Gastrocnemius medialis (tissue), 4 donors: ENCODE data around the gene SHH. TPM values are rescaled to one million over a fixed set of nuclear protein-coding genes. Genes with fewer than 3 reads are reported as not detected.

ENCODE experiments used
- ATAC-seq, 2 donors: fragments of 150-250 bp; one replicate each; pipeline ENCODE4 v1.9.1; 2016
- DNase-seq, 2 donors: peaks; one replicate each; pipeline ENCODE4 v3.0.0-alpha.2; 2019
- H3K27ac ChIP-seq, 4 donors: fragments of 200-600 bp; sonication (generic); 1 replicate in 1 of 4; 2 replicates in 3 of 4; pipeline ENCODE4 v1.5.1; 2016 to 2018; ENCODE audit warnings: mild to moderate bottlenecking in 2 of 4, moderate library complexity in 1 of 4
- H3K27me3 ChIP-seq, 3 donors: fragments of 200-600 bp; sonication (generic) in 2 of 3; 1 replicate in 1 of 3; 2 replicates in 2 of 3; pipeline versions ENCODE4 v1.5.1 to v1.6.0; 2016 to 2019; ENCODE audit warnings: mild to moderate bottlenecking in 1 of 3, moderate library complexity in 1 of 3
- H3K36me3 ChIP-seq, 2 donors: fragments of 200-600 bp; sonication (generic) in 1 of 2; one replicate each; pipeline ENCODE4 v1.5.1; 2017 to 2018
- H3K4me1 ChIP-seq, 2 donors: fragments of 200-600 bp; sonication (generic) in 1 of 2; one replicate each; pipeline ENCODE4 v1.5.1; 2016 to 2017; ENCODE audit warnings: mild to moderate bottlenecking in 2 of 2
- H3K4me3 ChIP-seq, 4 donors: fragments of 200-600 bp; sonication (generic) in 3 of 4; 1 replicate in 1 of 4; 2 replicates in 3 of 4; pipeline ENCODE4 v1.5.1; 2016 to 2019; ENCODE audit warnings: mild to moderate bottlenecking in 2 of 4
- H3K9me3 ChIP-seq, 3 donors: fragments of 200-600 bp; sonication (generic) in 2 of 3; 1 replicate in 1 of 3; 2 replicates in 2 of 3; pipeline ENCODE4 v1.5.1; 2016 to 2019
- CTCF ChIP-seq, 5 experiments: fragments of 450-650 bp in 3 of 5; fragments of 200-600 bp in 2 of 5; sonication (generic) in 2 of 5; IDR thresholded peaks in 4 of 5; conservative IDR thresholded peaks in 1 of 5; 1 replicate in 4 of 5; 2 replicates in 1 of 5; pipeline ENCODE4 v1.5.1; 2016 to 2019; ENCODE audit warnings: antibody characterized with exemption in 5 of 5, mild to moderate bottlenecking in 3 of 5, moderate library complexity in 3 of 5
- POLR2A ChIP-seq, 2 donors: fragments of 450-650 bp; IDR thresholded peaks; one replicate each; pipeline ENCODE4 v1.6.1; 2017; ENCODE audit warnings: antibody characterized with exemption in 2 of 2, mild to moderate bottlenecking in 2 of 2, moderate library complexity in 2 of 2
- in situ Hi-C, 4 donors: fragments of 200-750 bp; cut with MboI; loops; one replicate each; pipeline versions ENCODE4 v1.15.0 to v1.8.0; 2017; ENCODE audit warnings: low sequenced_read_pairs in 4 of 4
- intact Hi-C: fragments of 100-400 bp; cut with DNase I; formaldehyde crosslinking; loops from one replicate; pipeline ENCODE4 v1.15.1; 2023; ENCODE audit warnings: low total_unique reads
- total RNA-seq, 4 donors: library from RNA; depleted of rRNA; stranded (reverse); fragments of >200 nt; gene quantifications; one replicate each; pipeline versions ENCODE4 v1.1.0 to v1.2.3, GENCODE V29; 2016

SHH gene
- total RNA-seq, 4 donors from 2014 or later = not detected

GRCh38 chr7:155858521-155859061 lies 46.3 kb upstream of the SHH start:
- in situ Hi-C loops = no loop called here
- Histone ChIP-seq H3K9me3 (no peaks in the 10 kb centered on the region), H3K4me3 (no peak overlapping the region), H3K27me3 (no peaks in the 10 kb centered on the region), H3K36me3 (no peaks in the 10 kb centered on the region), H3K4me1 (no peaks in the 10 kb centered on the region), H3K27ac (no peak overlapping the region)
- DNase-seq = no peak
- ATAC-seq = no peak
- TF ChIP-seq POLR2A (IDR thresholded peaks at IDR 0.05) (no peak), CTCF (IDR thresholded peaks at IDR 0.05 in 4 of 5, conservative IDR thresholded peaks at IDR 0.05 in 1 of 5) (no peak)
- intact Hi-C loops = no loop called here

- Histone ChIP-seq H3K4me3 (no peak overlapping the region), H3K9me3 (no peaks in the 10 kb centered on the region), H3K4me1 (no peaks in the 10 kb centered on the region), H3K27ac (no peak overlapping the region), H3K27me3 (no peaks in the 10 kb centered on the region), H3K36me3 (no peaks in the 10 kb centered on the region)
- DNase-seq = no peak
- in situ Hi-C loops = no loop called here
- no peak for TF ChIP-seq POLR2A (IDR thresholded peaks at IDR 0.05)
- no peak for TF ChIP-seq CTCF (IDR thresholded peaks at IDR 0.05 in 4 of 5, conservative IDR thresholded peaks at IDR 0.05 in 1 of 5)
- intact Hi-C loops = no loop called here
- ATAC-seq = no peak
Measured at GRCh38 chr7:155857141-155857540, 44.9 kb upstream of the SHH start.

GRCh38 chr7:155856656-155857055 lies 44.4 kb upstream of the SHH start:
- no peak for ATAC-seq
- TF ChIP-seq POLR2A (IDR thresholded peaks at IDR 0.05) (no peak), CTCF (IDR thresholded peaks at IDR 0.05 in 4 of 5, conservative IDR thresholded peaks at IDR 0.05 in 1 of 5) (no peak)
- no peak overlapping the region for H3K27ac ChIP-seq
- H3K36me3 ChIP-seq = no peaks in the 10 kb centered on the region
- no peaks in the 10 kb centered on the region for H3K9me3 ChIP-seq
- no peaks in the 10 kb centered on the region for H3K4me1 ChIP-seq
- H3K4me3 ChIP-seq = no peak overlapping the region
- no peaks in the 10 kb centered on the region for H3K27me3 ChIP-seq
- intact Hi-C loops (no loop called here), in situ Hi-C loops (no loop called here)
- DNase-seq = no peak

- ATAC-seq = no peak
- Histone ChIP-seq H3K27ac (no peak overlapping the region), H3K36me3 (no peaks in the 10 kb centered on the region), H3K9me3 (no peaks in the 10 kb centered on the region), H3K27me3 (peaks cover 0 to 5% (median 0%) of the 10 kb centered on the region in 3 donors), H3K4me3 (no peak overlapping the region), H3K4me1 (no peaks in the 10 kb centered on the region)
- no peak for DNase-seq
- intact Hi-C loops (no loop called here), in situ Hi-C loops (no loop called here)
- TF ChIP-seq POLR2A (IDR thresholded peaks at IDR 0.05) = no peak
- no peak for TF ChIP-seq CTCF (IDR thresholded peaks at IDR 0.05 in 4 of 5, conservative IDR thresholded peaks at IDR 0.05 in 1 of 5)
Measured at GRCh38 chr7:155852426-155853301, 40.4 kb upstream of the SHH start.
